Stimulated activated CD8-positive, alpha-beta memory T cell treated with anti-CD3 and anti-CD28 coated beads, Interleukin-12 subunit alpha, Interleukin-12 subunit beta, amount 100 ng/mL, for 4 hours (primary cell): Measurements from ENCODE around the gene CDC42BPB.

Experiments used
- DNase-seq: peaks from one replicate; pipeline ENCODE4 v3.0.0-alpha.2; 2020; ENCODE audit warnings: low read depth

The CDC42BPB gene

DNA sequence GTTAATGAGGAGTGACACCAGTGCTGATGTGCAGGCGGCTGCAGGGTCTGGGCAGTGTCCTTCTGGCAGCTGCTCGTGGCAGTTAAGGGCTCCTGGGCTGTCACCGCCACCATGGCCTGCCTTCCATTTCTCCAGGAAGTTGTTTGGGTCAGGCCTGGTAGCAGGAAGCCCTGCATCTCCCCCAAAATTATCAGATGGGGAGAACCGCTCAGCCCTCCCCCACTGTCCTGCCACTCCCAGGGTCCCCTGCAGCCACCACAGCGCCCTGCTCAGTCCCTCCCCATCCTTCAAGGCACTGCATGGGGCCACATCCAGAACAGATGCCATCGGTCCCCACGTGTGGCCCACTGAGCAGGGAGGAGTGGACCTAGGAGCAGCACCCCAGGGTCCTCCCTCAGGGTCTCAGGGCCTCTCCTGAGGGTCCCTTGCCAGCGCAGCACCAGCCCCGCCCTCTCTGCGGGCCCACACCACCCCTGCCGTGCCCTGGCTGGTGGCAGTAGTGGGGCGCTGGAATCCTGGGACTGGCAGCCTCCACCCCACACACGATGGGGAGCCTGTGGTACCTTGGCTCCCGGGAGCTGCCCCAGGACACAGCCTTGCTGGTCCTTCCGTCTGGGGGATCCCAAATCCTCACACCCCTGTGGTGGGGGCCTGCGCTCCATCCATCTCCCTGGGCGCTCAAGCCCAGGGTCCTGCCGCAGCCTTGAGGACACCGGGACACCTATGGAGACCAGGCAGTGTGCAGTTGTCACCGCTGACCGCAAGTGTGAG lies 145.2 kb downstream of the CDC42BPB start:
- no peak for DNase-seq

DNA sequence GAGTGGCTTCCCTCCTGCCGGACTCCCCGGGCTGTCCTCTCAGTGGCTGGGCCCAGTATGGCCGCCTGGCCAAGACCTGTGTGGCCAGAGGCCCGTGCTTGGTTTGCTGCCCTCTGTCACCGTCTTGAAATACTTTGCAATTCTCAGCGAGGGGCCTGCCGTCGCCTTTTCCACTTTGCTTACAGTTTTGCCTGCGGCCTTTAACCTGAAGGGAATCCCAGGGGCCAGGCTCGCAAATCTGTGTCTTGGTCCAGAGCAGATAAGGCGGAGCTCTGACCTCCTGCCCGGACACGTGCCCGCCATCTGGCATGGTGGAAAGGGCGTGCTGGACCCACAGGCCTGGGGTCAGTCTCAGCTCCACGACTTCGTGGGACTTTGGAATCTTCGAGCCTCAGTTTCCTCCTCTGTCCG lies 145.8 kb downstream of the CDC42BPB start:
- DNase-seq, result no peak

- DNase-seq, result no peak
Measured at GRCh38 chr14:102910442-102910841, 146.9 kb downstream of the CDC42BPB start.

DNA sequence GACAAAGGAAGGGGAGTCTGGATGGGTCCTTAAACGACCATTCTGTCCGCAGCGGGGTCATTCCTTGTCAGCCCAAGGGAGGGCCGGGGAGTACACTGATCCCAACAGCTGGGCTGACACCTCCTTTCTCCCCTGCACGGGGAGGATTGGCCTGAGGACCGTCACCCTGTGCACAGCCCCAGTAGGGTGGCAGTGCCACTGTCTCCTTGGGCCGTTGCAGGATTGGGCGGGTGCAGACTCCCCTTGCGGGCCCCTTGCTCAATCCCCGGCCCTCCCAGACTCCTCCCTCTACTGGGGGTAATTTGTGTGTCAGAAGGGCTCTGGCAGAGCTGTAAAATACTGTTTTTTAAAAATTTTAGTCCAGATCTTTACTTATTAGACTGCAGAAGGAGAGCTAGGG lies 147.4 kb downstream of the CDC42BPB start:
- DNase-seq, result no peak

DNA sequence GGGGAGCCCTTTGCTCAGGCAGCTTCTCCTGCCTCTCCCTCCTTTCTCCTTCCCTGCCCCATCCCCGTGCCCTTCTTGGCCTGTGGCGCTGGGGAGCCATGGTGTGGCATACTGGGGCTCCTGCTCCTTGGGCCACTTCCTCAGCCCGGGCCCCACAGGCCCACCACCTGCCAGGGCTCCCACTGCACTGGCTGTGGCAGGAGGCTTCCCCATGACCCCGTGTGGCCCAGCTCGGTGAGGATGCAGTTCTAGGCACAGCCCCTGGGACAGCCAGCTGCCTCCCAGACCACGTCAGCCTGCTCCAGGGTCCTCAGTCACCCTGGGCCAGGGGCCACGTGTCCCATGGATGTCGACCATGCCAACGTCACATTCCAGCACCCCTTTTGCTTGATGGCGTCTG lies 147.9 kb downstream of the CDC42BPB start:
- no peak for DNase-seq

GRCh38 chr14:102908766-102909455 lies 148.4 kb downstream of the CDC42BPB start:
- no peak for DNase-seq

DNA sequence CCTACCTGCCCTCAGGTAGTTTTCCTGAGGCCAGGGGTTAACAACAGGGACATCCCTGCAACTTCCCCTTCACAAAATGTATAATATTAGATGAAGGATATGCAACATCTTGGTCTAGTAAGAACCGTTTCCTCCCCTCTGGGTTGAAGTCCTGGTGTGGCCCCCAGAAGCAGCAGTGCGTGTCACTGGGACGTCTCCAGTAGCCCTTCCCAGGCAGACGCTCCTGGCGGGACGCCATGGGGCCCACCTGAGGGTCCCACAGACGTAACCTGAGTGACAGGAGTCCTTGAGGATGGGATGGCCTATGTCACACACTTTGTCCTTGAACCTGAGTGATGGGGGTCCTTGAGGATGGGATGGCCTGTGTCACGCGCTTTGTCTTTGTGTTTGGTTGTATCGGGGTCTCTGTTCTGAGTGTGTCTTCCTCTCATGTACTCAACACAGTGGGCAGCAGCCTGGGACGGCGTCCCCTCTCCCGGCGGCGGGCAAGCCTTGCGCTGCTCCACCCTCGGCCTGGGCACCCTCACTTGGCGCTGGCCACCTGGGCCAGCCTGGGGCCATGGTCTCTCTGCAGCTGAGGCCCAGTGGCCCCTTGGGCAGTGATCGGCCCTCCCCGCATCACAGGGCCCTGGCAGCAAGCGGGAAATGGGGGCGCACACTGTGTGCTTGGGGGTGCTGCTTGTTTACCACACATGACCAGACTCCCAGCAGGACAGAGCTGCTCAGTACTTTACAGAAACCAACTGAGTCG lies 149.2 kb downstream of the CDC42BPB start:
- DNase-seq, result no peak

DNA sequence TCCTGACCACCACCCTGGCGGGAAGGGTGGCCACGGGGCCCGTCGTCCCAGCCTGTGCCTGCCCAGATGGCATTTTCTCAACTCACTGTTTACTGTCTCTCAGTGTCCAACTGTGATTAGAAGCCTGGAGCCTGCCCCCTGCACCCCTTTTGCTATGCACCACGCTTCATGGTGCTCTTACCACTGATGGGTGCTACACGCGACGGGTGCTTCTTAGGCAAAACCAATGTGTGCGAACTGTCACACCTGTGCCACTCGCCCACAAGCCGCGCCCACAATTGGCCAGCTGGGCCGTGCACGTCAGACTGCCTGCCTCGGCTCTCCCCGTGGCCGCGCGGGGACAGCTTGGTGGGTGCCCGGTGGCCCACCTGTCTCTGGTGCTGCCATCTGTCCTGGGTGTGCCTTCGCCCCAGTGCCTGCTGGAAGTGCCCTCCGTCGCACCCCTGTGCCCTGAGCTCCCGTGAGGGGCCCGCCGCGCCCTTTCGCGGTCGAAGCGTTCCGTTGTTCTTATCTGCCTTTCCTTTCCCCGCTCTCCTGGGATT lies 150.0 kb downstream of the CDC42BPB start:
- DNase-seq, result no peak

DNA sequence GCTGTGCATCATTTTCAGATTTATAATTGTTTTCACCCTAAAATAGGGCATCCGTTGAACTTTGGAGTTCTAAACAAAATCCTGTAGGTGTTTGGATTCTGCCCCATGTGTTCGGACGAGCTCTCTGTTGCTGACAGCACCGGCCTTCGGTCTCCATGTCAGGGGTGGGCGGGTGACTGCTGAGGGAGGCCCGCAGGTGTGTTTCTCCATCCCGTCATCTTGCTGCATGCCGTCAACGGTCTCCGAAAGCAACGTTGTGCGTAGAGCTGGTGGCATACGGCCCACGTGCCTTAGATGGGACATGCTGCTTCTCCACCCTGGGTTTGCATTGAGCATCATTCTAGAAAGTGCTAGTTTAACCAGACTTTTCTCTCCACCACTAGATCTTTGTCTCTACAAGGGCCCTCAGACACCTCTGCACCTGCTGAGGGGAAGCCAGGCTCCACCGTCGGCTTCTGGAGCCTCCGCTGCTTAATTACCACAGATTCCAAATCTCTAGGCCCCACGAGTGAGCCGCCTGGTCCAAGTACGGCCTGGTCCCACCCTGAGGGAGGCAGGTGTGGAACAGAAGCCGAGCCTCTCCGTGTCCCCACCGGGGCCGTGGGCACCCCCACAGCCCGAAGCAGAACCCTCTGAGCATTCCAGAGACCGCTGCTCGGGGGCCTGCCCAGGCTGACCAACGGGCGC lies 150.6 kb downstream of the CDC42BPB start:
- no peak for DNase-seq

DNA sequence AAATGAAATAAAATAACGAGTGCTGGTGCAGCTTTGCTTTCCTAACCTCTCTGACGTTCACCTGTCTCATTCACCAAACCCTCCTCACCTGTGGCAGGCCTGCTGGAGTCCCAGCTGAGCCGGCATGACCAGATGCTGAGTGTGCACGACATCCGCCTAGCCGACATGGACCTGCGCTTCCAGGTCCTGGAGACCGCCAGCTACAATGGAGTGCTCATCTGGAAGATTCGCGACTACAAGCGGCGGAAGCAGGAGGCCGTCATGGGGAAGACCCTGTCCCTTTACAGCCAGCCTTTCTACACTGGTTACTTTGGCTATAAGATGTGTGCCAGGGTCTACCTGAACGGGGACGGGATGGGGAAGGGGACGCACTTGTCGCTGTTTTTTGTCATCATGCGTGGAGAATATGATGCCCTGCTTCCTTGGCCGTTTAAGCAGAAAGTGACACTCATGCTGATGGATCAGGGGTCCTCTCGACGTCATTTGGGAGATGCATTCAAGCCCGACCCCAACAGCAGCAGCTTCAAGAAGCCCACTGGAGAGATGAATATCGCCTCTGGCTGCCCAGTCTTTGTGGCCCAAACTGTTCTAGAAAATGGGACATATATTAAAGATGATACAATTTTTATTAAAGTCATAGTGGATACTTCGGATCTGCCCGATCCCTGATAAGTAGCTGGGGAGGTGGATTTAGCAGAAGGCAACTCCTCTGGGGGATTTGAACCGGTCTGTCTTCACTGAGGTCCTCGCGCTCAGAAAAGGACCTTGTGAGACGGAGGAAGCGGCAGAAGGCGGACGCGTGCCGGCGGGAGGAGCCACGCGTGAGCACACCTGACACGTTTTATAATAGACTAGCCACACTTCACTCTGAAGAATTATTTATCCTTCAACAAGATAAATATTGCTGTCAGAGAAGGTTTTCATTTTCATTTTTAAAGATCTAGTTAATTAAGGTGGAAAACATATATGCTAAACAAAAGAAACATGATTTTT lies 151.9 kb downstream of the CDC42BPB start:
- DNase-seq, result no peak

GRCh38 chr14:102903889-102904512 lies 153.3 kb downstream of the CDC42BPB start:
- DNase-seq, result no peak

GRCh38 chr14:102903248-102903888 lies 154.0 kb downstream of the CDC42BPB start:
- DNase-seq, result no peak

GRCh38 chr14:102902523-102903247 lies 154.7 kb downstream of the CDC42BPB start:
- no peak for DNase-seq

DNA sequence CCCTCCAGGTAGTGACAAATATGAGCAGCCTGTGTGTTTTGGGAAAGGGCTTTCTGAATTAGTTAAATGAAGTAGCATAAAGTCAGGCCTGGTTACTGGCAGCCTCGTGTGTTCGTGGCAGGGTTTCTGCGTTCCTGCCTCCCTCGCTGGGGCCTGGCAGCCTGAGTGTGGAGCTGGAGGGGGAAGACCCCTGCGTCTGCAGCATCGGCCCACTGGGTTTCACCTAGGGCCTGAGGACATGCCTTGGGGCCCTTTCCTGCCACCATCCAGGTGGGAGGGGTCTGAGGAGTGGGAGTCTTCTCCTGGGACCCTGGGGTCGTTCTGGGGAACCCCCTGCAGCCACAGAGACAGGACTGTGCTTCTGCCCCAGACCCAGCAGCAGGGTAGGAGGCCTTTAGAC lies 155.3 kb downstream of the CDC42BPB start:
- no peak for DNase-seq

GRCh38 chr14:102901633-102902032 lies 155.7 kb downstream of the CDC42BPB start:
- no peak for DNase-seq

- DNase-seq, result no peak
Measured at GRCh38 chr14:102900631-102901571, 156.4 kb downstream of the CDC42BPB start.

GRCh38 chr14:102899516-102899900 lies 157.8 kb downstream of the CDC42BPB start:
- no peak for DNase-seq
